ENCODE measurements around the gene IDE.
A peak's percentile ranks its signal among the peaks of the same experiment; 100 is the strongest.

The IDE gene

GRCh38 chr10:92567952-92568600 lies 5.8 kb downstream of the IDE start:
- DNase-seq (ENCODE audit: low read depth), result peak; percentile 54

GRCh38 chr10:92562424-92562823 lies 11.5 kb downstream of the IDE start:
- no peak for DNase-seq (ENCODE audit: low read depth)

- no peak for DNase-seq (ENCODE audit: low read depth)
Observed at GRCh38 chr10:92559046-92559445, 14.8 kb downstream of the IDE start.

GRCh38 chr10:92553959-92554358 lies 19.9 kb downstream of the IDE start:
- DNase-seq (ENCODE audit: low read depth), result no peak

- DNase-seq (ENCODE audit: low read depth), result no peak
Observed at GRCh38 chr10:92552310-92552709, 21.6 kb downstream of the IDE start.

GRCh38 chr10:92550924-92551323 lies 23.0 kb downstream of the IDE start:
- DNase-seq (ENCODE audit: low read depth), result no peak

- DNase-seq (ENCODE audit: low read depth), result no peak
Observed at GRCh38 chr10:92547676-92548075, 26.2 kb downstream of the IDE start.

- DNase-seq (ENCODE audit: low read depth), result no peak
Observed at GRCh38 chr10:92545556-92545955, 28.3 kb downstream of the IDE start.

GRCh38 chr10:92544296-92544695 lies 29.6 kb downstream of the IDE start:
- peak; percentile 26 for DNase-seq (ENCODE audit: low read depth)

- DNase-seq (ENCODE audit: low read depth), result no peak
Observed at GRCh38 chr10:92542458-92542857, 31.4 kb downstream of the IDE start.

- DNase-seq (ENCODE audit: low read depth), result no peak
Observed at GRCh38 chr10:92541583-92541982, 32.3 kb downstream of the IDE start.

- no peak for DNase-seq (ENCODE audit: low read depth)
Observed at GRCh38 chr10:92538231-92538958, 35.5 kb downstream of the IDE start.

GRCh38 chr10:92530891-92531535 lies 42.9 kb downstream of the IDE start:
- no peak for DNase-seq (ENCODE audit: low read depth)

GRCh38 chr10:92530421-92530820 lies 43.5 kb downstream of the IDE start:
- no peak for DNase-seq (ENCODE audit: low read depth)

GRCh38 chr10:92527716-92528115 lies 46.2 kb downstream of the IDE start:
- DNase-seq (ENCODE audit: low read depth), result no peak

GRCh38 chr10:92523639-92524038 lies 50.3 kb downstream of the IDE start:
- no peak for DNase-seq (ENCODE audit: low read depth)

- peak; percentile 27 for DNase-seq (ENCODE audit: low read depth)
Observed at GRCh38 chr10:92517034-92517655, 56.7 kb downstream of the IDE start.

GRCh38 chr10:92508866-92509265 lies 65.0 kb downstream of the IDE start:
- DNase-seq (ENCODE audit: low read depth), result no peak

GRCh38 chr10:92506336-92506735 lies 67.6 kb downstream of the IDE start:
- no peak for DNase-seq (ENCODE audit: low read depth)

- DNase-seq (ENCODE audit: low read depth), result no peak
Observed at GRCh38 chr10:92505044-92505443, 68.8 kb downstream of the IDE start.

- no peak for DNase-seq (ENCODE audit: low read depth)
Observed at GRCh38 chr10:92502296-92502808, 71.5 kb downstream of the IDE start.

- DNase-seq (ENCODE audit: low read depth), result no peak
Observed at GRCh38 chr10:92493362-92493761, 80.5 kb downstream of the IDE start.

Measured in non-pigmented ciliary epithelial cell (primary cell).